NCI-H2107 (cell line): ENCODE measurements around the gene EYA3.

Experiments used
- DNase-seq: peaks from one replicate; lab custom pipeline; 2025; lab: John Stamatoyannopoulos, UW

Gene EYA3

DNA sequence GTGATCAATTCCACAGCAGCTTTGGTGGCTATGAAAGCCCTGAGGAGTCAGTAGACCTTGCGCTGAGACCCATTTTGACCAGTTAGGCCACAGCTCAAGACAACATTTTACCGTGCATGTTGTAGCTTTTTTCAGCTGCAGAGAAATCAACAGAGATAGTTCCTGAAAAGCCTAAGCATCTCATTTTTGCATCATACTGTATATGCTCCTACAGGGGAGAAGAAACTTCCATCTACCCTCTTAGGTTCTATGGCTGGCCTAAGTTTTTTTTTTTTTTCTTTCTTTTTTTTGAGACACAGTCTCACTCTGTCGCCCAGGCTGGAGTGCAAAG, 24.8 kb upstream of the EYA3 start:
- DNase-seq = no peak

DNA sequence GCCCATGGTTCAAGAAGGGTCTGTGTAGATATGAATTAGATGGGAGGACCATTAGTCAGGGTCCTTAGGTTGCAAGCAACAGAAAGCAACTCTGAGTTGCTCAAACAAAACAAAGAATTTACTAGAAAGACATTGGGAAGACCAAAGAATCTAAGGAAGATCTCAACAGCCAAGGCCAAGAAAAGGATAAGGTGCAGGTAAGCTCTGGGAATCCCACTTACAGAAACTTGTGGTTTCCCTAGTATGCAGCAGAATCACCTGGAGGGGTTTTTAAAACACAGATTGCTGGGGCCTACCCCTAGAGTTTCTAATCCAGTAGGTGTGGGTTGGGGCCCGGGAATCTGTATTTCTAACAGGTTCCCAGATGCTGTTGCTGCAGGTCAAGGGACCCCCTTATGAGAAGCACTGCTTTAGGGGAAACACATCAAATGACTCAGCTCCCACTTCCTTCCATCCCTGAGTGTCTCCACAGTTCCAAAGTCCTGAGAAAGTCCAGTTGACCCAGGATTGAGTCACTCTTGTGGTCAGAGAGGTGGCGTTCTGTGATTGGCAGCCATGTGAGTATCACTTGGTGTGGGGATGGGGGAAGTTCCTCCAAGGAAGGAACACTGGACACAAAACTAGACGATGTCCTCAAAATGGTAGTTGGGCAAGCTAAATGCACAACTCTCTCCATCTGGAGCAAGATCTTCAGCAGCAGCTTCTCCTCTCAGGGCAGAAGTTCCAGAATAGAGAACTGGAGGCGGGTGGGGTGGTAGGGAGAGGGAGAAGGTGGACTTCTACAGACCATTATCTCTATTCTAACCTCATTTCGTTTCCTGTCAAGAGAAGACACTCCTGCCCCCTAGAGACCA, 24.2 kb upstream of the EYA3 start:
- no peak for DNase-seq

- DNase-seq = no peak
Observed at GRCh38 chr1:28111157-28111556, 22.7 kb upstream of the EYA3 start.

GRCh38 chr1:28110555-28110954, 22.1 kb upstream of the EYA3 start:
- DNase-seq = no peak

- no peak for DNase-seq
Observed at GRCh38 chr1:28109639-28110038, 21.2 kb upstream of the EYA3 start.

DNA sequence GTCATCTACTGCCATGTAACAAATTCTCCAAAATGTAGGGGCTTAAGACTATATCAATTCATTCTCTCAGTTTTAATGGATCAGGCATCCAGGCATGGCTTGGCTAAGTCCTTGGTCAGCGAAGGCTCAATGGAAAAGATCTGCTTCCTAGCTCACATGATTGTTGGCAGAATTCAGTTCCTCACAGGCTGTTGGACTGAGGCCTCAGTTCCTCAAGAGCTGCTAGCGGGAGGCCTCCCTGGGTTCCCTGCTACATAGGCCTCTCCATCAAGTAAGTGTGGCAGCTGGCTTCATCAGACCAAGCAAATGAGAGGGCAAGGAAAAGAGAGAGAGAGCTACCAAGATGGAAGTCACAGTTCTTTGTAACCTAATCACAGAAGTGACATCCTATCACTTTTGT, 19.6 kb upstream of the EYA3 start:
- DNase-seq = no peak

DNA sequence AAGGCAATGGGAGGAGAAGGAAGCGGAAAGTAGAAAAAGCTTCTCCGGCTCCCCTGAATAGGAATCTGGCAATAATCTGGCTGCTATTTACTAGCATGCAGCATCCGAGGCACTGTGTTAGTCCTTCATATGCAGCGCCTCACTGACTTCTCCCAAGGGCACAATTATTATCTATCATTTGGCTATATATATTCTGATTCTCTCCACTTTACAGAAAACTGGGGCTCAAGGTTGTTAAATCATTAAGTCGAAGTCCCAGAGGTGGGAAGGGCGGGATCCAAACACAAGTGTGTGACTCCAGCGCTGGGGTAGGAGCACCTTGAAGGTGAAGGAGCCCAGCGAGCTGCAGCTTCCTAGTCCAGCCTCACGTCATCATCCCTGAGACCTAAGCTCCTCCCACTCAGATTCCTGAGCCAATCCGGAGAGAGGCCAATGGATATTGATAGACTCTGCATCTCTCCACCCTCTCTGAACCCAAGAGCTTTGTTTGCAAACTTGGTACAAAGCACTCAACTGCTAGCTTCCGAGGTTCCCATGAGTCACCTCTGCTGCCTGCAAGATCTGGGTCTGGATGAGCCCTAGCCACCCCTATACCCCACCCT, 16.6 kb upstream of the EYA3 start:
- no peak for DNase-seq

- DNase-seq = no peak
Observed at GRCh38 chr1:28102189-28102588, 13.8 kb upstream of the EYA3 start.

DNA sequence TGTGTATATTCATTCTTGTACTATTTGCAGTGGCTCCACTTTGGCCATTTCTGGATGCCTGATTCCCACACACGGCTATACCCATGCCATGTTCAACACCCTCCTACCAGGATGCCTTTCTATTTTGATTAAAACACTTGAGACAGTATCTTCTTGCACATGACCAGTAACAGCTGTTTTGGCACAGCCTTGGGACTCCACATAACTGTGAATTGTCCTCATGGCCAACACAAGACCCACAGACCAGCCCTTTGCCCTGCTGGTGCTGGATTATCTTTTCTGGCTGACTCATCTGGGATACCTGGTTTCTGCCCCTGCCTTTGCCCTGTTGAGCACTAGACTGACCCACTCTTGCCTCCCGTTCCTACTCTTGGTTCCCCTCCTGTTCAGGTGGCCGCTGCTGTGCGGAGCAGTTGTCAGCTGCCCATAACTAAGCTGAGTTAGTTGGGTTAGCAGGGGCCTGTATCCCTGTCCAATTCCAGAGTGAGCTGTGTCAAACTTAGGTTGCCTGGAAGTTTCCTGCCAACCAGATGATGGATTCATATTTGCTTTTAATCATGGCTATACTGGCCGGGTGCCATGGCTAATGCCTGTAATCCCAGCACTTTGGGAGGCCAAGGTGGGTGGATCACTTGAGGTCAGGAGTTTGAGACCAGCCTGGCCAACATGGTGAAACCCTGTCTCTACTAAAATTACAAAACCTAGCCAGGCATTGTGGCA, 10.8 kb upstream of the EYA3 start:
- DNase-seq = no peak

DNA sequence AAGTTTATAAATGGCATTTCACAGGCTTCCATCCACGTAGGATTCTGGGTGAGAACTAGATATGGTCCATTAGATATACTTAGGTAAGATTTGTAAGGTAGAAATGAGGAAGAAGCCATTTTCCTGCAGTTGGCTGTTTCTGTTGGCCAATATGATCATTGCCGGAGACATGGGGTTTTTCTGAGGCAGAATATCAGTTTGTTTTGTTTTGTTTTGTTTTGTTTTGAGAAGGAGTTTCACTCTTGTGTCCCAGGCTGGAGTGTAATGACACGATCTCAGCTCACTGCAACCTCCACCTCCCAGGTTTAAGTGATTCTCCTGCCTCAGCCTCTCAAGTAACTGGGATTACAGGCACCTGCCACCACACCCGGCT, 8.7 kb upstream of the EYA3 start:
- no peak for DNase-seq

GRCh38 chr1:28096210-28097099, 8.0 kb upstream of the EYA3 start:
- no peak for DNase-seq

GRCh38 chr1:28091043-28091781, 2.8 kb upstream of the EYA3 start:
- DNase-seq = peak; percentile 60

DNA sequence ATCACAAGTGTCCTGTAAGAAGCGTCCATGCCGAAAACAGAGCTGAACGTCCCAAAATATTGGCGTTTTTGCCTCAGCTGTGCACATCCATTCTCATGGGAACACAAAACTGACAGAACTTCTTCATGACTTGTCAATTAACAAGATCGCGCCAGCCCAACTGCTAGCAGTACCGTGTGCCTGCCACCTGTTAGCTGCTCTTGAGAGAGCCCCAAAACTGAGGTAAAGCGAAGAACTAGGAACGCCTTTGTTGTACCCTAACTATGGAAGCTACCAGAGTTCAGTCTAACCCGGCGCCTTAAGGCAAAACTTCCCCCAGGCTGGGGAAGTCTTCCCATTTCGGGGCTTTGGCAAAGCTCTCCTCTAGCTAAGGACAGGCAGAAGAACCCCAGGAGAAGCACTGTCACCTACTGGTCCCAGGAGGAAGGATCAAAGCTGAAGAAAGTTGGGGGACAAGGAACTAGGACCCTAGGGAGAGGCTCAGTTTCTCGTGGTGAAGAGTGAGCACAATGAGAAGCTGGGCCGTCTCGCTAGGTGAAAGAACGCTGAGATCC, 719 bp downstream of the EYA3 start:
- DNase-seq = peak; percentile 35

GRCh38 chr1:28086651-28087050, 1.8 kb downstream of the EYA3 start:
- DNase-seq = no peak

DNA sequence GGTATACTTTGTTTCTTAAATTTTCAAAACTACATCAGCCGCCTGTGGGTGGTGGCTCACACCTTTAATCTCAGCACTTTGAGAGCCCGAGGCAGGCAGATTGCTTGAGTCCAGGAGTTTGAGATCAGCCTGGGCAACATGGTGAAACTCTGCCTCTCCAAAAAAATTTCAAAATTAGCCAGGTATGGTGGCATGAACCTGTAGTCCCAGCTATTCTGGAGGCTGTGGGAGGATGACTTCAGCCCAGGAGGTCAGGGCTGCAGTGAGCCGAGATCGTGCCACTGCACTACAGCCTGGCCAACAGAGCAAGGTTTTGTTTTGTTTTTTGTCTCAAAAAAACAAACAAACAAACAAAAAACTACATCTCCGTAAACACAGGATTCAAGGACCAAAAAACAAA, 3.3 kb downstream of the EYA3 start:
- DNase-seq = no peak

GRCh38 chr1:28083876-28084275, 4.5 kb downstream of the EYA3 start:
- no peak for DNase-seq

DNA sequence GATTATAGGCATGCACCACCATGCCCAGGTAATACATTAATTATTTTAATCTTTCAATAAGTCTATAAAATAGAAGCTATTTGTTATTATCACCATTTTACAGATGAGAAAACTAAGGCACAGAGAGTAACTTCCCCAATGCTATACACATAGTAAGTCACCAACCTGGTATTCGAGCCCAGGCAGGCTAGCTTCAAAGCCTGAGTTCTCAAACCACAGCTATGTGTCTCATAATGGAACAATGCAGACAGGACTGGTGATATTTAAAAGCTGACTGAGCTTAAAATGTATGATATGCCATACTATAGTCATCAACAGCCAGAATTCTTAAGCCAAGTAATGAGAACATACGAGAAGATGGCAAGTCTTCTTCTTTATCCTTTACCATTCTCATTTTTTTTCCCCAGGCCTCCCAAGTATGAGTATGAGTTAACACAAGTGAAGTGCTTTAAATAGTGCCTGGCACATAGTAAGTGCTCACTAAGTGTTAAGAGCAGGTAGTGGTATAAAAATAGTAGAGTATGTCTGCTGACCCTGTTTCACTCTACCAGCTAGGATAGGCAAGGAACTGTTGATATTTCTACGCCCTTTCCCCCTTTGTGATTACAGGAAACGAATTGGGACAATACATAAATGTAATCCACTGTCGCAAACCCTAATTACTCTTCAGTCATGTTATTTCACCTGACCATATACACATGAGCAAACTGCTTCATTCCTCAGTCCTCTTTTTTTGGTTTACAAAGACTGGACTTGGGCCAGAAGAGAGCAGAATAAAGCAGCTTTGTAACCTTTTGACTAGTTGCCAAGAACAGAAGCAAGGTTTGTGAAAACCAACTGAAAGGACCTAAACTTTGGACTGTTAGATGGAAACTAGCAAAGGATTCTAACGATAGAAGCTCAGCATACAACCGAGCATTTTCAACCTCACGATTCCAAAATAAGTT, 9.5 kb downstream of the EYA3 start:
- DNase-seq = no peak

DNA sequence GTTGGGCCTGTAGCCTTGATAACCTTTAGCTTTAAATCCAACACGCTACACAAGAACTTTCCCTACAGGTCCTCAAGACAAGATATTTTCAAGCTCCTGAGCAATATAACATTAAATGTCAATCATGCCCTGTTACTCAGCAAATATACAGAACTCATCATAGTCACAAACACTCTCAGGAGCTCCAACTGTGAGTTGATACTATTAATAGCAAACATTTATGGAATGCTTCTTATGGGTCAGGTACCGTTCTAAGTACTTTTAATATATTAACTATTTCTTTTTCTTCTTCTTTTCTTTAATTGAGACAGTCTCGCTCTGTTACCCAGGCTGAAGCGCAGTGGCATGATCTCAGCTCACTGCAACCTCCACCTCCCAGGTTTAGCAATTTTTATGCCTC, 10.1 kb downstream of the EYA3 start:
- no peak for DNase-seq

GRCh38 chr1:28074892-28075511, 13.4 kb downstream of the EYA3 start:
- no peak for DNase-seq

DNA sequence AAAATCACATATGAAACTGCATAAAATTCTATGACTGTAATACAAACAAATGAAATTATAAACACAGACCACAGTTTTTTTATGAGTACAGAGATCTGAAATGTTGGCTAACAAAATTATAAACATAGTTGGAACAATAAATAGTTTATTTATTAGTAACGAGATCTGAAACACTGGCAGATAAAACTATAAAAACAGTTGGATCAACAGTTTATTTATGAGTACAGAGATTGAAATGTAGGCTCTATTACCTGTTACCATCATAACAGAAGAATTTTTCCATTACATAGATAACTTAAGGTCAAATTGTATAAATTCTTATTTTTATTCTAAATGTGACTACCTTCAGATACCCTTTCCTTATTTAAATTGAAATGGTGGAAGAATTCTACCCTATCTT, 14.5 kb downstream of the EYA3 start:
- DNase-seq = no peak
